NT2/D1 (cell line): ENCODE results near the gene CALML5.

Experiments
- SUZ12 ChIP-seq: IDR thresholded peaks from 2 replicates; pipeline ENCODE4 v1.6.1; 2011; ENCODE audit not compliant: insufficient read length, insufficient read depth; ENCODE audit errors: extremely low read depth
- YY1 ChIP-seq: IDR thresholded peaks from 2 replicates; pipeline ENCODE4 v1.6.1; 2011; ENCODE audit not compliant: insufficient read length, insufficient read depth
- ZNF274 ChIP-seq: IDR thresholded peaks from 2 replicates; pipeline ENCODE4 v1.6.1; 2011; ENCODE audit warnings: mild to moderate bottlenecking, low read depth, low read length

- TF ChIP-seq ZNF274 (no peak), YY1 (no peak), SUZ12 (no peak)
Observed at GRCh38 chr10:5490032-5490431, 9.3 kb downstream of the CALML5 start.
